GM18858 (cell line): ENCODE data around the gene HAUS8.
"Not testable (repeated sequence)": the region's sequence is repeated elsewhere in the genome, so short reads cannot be mapped to it uniquely, and the experiment has no call there.

Source experiments
- ATAC-seq: cut with Tn5 transposase; IDR thresholded peaks from one replicate; pipeline ENCODE4 v1.9.1; 2021; ENCODE audit not compliant: unreplicated experiment

The HAUS8 gene

DNA sequence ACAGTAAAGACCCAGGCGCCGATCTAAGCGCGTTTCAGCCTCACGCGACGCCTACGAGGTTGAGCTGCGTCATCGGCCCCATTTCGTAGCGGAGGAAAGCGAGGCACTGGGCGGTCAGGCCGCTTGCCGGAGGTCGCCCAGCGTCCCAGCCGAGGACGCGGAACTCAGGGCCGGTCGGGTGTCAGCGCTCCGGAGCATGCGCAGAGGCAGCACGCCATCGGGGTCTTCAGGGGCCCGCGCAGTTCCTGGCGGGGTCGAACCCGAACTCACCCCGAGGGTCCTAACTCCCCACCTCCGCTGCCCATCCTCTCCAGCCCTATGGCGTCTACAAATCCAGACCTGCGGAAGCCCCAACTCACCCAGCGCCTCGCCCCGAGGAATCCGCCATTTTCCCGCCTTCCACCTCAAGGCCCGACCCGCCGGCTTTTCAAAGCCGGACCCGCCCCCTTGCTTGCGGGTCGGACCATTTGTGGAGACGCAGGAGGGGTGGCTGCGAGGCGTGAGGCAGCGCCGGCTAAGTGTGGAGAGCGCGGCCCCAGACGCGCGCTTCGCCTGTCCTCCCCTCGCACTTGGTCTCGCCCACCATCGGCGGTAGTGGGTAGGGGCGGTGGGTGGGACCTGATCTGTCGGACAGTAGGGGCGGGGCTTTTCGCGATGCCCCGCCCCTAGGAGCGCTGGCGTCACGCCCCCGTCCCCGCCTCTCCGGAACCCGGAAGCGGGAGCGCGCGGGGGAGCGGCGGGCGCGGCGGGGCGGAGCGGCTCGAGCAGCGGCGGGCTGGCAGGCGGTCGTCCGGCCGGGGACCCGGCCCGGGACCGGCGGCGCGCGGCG, at the start of gene HAUS8, which contains the start of gene MYO9B:
Gene HAUS8, minus strand, starts transcription at position 418 of the 829 bp plus-strand sequence. Its CDS starts 30 bp downstream, at position 388.
Gene MYO9B, plus strand, starts transcription at position 743 of the 829 bp plus-strand sequence. CDS start 25,941 bp downstream, outside the sequence.
- peak; percentile 59 for ATAC-seq

DNA sequence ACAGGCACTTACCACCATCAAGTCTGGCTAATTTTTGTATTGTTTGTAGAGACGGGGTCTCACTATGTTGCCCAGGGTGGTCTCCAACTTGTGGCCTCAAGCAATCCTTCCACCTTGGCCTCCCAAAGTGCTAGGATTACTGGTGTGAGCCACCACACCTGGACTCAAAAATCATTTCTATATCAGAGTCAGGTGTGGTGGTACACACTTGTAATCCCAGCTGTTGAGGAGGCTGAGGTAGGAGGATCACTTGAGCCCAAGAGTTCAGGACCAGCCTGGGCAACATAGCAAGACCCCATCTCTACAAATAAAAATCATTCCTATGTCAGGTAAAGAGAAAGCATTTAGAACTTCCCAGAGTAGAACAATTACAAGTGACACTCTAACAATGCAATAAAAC, 48.8 kb upstream of the HAUS8 start:
- no peak for ATAC-seq

DNA sequence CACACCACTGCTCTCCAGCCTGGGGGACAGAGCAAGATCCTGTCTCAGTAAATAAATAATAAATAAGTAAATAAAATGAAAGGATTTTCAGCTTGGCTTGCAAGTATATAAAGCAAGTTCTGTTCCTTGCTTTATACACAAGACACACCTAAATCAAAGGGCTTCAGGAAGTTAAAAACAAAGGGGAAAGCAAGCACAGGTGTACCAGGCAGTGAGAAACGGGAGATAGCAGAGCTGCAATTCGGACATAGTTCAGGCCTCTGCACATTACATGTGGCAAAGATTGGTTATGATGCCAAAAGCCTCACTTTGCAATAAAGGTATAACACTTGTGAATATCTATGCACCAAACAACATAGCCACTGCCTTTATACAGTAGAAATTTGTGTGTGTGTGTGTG, 47.8 kb upstream of the HAUS8 start:
- ATAC-seq = no peak

- no peak for ATAC-seq
Measured at GRCh38 chr19:17121736-17122293, 46.6 kb upstream of the HAUS8 start.

DNA sequence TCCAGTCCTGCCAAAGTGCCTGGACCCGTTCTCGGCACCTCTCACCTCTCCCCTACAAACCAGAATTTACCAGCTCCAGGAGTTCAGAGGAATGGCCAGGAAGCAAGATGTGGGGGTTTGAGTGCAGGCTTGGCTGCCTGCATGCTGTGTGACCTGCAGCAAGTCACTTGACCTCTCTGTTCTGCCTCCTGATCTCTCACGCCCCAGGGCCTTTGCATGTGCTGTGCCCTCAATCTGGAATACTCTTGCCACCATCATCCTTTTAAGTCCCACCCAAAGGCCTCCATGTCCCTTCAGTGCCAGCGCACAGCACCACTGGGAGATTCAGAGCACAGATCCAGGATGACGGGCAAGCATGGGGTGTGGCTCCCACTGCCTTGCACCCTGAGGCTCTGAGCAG, 43.7 kb upstream of the HAUS8 start:
- ATAC-seq = no peak

DNA sequence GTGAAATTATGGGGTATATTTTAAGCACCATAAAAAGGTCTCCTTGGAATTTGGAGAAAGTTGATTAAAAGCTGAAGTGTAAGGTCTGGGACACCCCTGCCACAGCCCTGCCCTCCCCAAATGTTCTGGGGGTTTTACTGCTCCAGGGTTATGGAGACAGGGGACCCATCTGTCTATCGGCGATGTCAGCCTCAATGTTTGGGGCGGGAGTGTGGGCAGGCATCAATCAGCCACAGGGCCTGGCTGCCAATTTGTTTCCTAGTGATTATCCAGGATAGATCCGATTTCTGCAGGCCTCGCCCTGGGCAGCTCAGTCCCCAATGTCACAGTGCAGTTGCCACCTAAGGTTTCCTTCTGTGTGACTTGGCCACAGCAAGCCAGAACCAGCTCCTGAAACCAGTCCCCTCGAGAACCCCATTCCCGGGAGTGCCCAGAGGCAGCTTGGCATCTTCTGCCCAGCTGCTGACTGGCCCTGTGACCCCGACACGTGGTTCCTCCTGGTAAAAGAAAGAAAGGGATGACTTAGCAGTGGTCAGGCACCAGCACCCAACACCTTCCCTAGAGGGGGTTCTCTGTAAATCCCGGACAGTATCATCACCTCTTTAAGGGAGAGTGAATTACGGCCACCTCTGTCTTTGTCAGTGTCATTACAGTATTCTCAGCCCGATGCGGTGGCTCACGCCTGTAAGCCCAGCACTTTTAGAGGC, 41.9 kb upstream of the HAUS8 start:
- no peak for ATAC-seq

DNA sequence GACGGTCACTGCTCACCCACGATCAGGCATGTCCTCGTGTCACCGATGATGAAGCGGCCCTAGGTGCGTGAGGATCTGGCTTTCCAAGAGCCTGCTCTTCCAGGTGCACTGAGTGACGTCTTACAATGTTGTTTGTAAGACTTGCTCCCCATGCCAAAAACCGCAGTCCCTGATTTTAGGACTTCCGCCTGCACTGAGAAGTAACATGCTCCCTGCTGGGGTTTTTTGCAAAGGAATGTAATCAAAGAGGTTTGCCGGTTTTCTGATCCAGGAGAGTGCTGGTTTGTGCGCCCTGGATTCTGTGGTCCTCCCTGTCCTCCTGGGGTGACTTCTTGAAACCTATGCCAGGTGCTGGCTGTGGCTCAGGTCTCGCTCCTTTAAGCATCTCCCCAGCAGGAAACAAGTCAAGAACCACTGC, 39.2 kb upstream of the HAUS8 start:
- ATAC-seq = no peak

DNA sequence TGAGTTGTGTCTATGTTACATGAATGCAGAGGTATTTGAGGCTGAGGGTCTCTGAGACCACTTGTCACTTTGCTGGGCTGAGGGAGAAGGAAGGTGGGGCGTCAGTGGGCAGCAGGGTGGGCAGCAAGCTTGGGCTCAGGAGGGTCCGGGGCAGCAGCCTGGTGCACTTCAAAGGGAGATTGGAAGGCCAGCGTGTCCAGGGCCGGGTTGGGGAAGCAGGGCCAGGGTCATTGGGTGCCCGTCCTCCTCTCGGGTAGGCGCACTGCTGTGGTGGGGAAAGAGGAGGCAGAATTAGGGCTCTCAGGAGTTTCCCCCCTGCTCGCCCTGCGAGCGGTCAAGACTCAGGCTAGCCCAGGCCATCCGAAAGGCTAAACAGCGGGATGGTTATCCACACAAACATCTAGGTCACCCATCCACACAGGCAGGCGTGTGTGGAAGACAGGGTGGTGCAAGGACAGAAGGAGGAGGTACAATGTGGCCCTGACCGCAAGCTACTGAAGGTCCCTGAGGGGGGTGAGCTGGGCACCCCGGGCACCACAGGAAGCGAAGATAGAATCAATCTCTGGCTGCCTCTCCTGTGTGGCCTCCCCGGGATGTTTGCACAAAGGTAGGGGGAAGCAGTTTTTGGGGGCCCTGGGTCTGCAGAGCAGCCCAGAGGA, 38.0 kb upstream of the HAUS8 start:
- ATAC-seq = no peak

DNA sequence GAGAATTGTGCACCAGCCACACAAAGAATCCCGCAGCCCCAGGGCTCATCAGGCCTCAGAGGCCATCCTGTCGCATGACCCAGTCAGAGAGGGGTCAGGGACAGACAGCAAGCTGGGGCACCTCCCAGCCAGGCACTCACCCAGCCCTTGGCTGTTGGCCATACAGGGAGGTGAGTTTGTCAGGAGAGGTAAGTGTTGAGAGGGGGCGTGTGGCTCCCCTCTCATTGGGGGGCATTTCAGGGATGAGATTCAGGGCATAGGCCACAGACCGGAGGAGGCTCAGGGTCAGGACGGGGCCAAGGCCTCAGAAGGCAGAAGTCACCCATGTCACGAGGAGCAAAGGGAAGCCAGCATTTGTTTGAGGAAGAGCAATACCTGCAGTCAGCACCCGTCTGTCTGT, 37.4 kb upstream of the HAUS8 start:
- no peak for ATAC-seq

- ATAC-seq = no peak
Measured at GRCh38 chr19:17112271-17112670, 37.0 kb upstream of the HAUS8 start.

- no peak for ATAC-seq
Measured at GRCh38 chr19:17111766-17112165, 36.5 kb upstream of the HAUS8 start.

DNA sequence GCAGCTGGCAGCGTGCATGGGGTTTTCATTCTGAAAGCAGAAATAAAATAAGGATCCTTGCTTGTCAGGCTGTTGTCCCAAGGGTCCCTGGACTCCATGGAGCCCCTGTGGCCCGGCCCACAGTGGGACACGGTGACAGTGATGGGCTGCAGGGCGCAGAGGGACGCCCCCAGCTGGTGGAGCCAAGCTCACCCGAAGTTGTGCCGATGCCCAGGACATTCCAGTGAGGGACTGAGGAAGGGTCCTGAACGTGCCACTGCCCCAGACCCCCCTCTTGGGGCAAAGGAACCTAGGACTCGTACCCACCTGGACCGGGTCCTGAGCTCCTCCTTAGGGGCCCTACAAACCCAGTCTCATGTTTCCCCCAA, 35.3 kb upstream of the HAUS8 start:
- no peak for ATAC-seq

GRCh38 chr19:17109962-17110598, 34.8 kb upstream of the HAUS8 start:
- no peak for ATAC-seq

DNA sequence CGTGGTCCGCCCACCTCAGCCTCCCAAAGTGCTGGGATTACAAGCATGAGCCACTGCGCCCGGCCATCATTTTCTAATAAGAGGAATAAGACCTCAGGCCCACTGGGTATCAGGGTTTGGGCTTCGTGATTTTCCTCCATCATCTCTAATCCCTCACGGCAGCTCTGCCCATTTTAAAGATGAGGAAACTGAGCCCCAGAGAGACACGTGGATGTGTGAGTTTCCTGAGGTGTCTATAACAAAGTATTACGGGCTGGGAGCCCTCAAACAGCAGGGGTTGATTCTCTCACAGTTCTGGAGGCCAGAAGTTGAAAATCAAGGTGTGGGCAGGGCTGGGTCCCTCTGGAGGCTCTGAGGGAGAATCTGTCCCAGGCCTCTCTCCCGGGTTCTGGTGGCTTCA, 34.0 kb upstream of the HAUS8 start:
- ATAC-seq = no peak

DNA sequence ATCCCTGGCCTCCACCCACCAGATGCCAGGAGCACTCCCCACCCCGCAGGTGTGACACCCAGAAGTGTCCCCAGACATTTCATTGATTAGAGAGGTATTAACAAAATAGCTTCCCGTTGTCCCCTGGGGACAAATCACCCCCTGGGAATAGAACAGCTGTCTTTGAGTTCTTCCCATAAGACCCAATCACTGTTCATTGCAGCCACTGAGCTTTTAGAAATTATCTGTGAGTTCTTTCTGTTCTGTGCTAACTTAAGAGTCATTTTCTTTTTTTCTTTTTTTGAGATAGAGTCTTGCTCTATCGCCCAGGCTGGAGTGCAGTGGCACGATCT, 33.2 kb upstream of the HAUS8 start:
- ATAC-seq = no peak

- ATAC-seq = no peak
Measured at GRCh38 chr19:17107546-17108452, 32.5 kb upstream of the HAUS8 start.

DNA sequence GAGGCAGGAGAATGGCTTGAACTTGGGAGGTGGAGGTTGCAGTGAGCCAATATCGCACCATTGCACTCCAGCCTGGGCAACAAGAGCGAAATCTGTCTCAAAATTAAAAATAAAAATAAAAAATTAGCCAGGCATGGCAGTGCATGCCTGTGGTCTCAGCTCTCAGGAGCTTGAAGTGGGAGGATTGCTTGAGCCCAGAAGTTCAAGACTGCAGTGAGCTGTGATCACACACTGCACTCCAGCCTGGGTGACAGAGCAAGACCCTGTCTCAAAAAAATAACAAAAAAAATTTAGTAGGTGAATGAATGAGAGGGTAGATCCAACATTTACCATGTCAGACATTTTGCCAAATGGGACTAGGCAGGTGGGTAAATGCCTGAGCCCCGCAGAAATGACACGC, 31.7 kb upstream of the HAUS8 start:
- not testable (repeated sequence) for ATAC-seq

DNA sequence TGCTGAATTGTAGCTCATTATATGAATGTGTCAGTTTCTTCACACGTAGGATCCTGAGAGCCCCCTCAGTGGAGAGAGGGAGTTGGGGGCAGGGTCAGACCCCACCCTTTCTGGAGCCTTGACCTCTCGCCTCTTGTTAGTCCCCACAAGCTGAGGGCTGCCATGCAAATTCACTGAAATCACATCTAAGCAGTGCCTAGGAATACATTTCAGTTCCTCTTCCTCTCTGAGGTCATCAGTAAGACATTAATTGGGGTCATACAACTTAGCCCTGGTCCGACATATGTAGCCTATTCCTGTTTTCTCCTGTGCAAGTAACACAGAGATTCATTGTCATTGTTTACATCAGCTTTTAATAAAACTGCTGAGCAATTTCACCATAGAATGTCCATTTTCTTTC, 30.3 kb upstream of the HAUS8 start:
- ATAC-seq = no peak

DNA sequence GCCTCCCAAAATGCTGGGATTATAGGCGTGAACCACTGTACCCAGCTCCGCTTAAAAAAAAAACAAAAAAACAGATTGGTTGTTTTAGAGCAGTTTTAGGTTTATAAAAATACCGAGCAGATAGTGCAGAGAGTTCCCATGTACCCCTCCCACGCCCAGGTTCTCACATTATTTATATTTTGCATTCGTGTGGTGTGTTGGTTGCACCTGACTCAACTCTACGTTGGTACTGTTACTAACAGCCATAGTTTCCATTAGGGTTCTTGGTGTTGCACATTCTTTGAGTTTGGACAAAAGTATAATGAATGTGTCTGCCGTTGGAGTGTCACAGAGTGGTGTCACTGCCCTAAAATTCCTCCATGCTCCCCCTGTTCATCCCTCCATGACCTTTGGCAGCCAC, 29.4 kb upstream of the HAUS8 start:
- no peak for ATAC-seq

DNA sequence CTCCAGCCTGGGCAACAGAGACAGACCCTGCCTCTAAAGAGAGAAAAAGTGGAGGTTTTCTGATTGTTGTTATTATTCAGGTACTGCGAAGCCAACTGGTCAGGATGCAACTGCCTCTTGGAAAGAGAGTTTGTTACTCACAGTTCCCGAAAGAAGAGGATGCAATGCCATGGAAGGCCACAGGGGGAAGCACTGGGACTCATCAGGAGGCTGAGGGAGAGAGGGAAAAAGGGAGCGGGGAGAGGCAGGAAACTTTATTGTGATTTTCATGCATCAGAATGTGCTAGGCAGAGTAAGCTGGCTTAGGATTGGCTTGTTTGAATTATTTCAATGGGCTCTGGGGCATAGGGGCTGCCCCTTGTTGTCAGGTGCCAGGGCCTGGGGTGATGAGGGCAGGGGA, 27.9 kb upstream of the HAUS8 start:
- ATAC-seq = no peak
